Esophagus squamous epithelium (tissue), 4 donors: ENCODE measurements around the gene PSEN1.

Source experiments
- POLR2A ChIP-seq, 4 donors: fragments of 450-650 bp; IDR thresholded peaks; one replicate each; pipeline ENCODE4 v1.6.1; 2017; ENCODE audit warnings: antibody characterized with exemption in 4 of 4, mild to moderate bottlenecking in 4 of 4, moderate library complexity in 3 of 4
- TF ChIP-seq, protein P1 (sequence below), 6 experiments: fragments of 450-650 bp in 4 of 6; fragments of 200-600 bp in 2 of 6; sonication (generic) in 2 of 6; IDR thresholded peaks; one replicate each; pipeline ENCODE4 v1.5.1; 2016 to 2019; ENCODE audit warnings: antibody characterized with exemption in 6 of 6, mild to moderate bottlenecking in 4 of 6, moderate library complexity in 4 of 6

DNA sequence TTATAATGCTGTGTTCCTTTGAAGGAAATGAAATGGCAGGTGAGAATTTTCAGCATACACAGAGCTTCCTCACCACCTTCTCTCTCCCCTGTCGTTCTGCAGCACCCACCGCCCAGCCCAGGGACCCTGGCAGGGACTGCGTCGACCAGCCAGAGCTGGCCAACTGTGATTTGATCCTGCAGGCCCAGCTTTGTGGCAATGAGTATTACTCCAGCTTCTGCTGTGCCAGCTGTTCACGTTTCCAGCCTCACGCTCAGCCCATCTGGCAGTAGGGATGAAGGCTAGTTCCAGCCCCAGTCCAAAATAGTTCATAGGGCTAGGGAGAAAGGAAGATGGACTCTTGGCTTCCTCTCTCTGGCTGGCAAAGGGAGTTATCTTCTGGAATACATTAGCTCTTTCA, 136.1 kb downstream of the PSEN1 start:
- TF ChIP-seq, protein P1, sequence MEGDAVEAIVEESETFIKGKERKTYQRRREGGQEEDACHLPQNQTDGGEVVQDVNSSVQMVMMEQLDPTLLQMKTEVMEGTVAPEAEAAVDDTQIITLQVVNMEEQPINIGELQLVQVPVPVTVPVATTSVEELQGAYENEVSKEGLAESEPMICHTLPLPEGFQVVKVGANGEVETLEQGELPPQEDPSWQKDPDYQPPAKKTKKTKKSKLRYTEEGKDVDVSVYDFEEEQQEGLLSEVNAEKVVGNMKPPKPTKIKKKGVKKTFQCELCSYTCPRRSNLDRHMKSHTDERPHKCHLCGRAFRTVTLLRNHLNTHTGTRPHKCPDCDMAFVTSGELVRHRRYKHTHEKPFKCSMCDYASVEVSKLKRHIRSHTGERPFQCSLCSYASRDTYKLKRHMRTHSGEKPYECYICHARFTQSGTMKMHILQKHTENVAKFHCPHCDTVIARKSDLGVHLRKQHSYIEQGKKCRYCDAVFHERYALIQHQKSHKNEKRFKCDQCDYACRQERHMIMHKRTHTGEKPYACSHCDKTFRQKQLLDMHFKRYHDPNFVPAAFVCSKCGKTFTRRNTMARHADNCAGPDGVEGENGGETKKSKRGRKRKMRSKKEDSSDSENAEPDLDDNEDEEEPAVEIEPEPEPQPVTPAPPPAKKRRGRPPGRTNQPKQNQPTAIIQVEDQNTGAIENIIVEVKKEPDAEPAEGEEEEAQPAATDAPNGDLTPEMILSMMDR (IDR thresholded peaks at IDR 0.05), result no peak
- TF ChIP-seq POLR2A (IDR thresholded peaks at IDR 0.05), result no peak
